DOHH2 (cell line): ENCODE results near the gene SPATA6L.

ENCODE experiments used
- H3F3A ChIP-seq: fragments of 200-600 bp; sonication (generic), shearing (Covaris generic); 2 replicates; pipeline ENCODE4 v1.6.0; 2016; ENCODE audit warnings: antibody characterized with exemption, mild to moderate bottlenecking; ENCODE audit not compliant: control insufficient read depth, insufficient read depth
- H3K27ac ChIP-seq: fragments of 200-600 bp; sonication (generic); 2 replicates; pipeline ENCODE4 v1.5.1; 2014; ENCODE audit warnings: low read depth, mild to moderate bottlenecking, low read length, moderate library complexity
- H3K27me3 ChIP-seq: fragments of 200-600 bp; sonication (generic); 2 replicates; pipeline ENCODE4 v1.6.1; 2014; ENCODE audit warnings: mild to moderate bottlenecking, low read length, mixed read lengths; ENCODE audit not compliant: control insufficient read depth
- H3K36me3 ChIP-seq: fragments of 200-600 bp; sonication (generic); 2 replicates; pipeline ENCODE4 v1.6.1; 2014; ENCODE audit warnings: mild to moderate bottlenecking, low read length, moderate library complexity, mixed read lengths; ENCODE audit not compliant: control insufficient read depth
- H3K4me1 ChIP-seq: fragments of 200-600 bp; sonication (generic); 2 replicates; pipeline ENCODE4 v1.6.1; 2014; ENCODE audit warnings: mild to moderate bottlenecking, low read length, mixed read lengths; ENCODE audit not compliant: control insufficient read depth
- H3K4me2 ChIP-seq: fragments of 200-600 bp; sonication (generic); 2 replicates; pipeline ENCODE4 v1.6.0; 2014; ENCODE audit warnings: mild to moderate bottlenecking, low read length, moderate library complexity
- H3K4me3 ChIP-seq: fragments of 200-600 bp; sonication (generic); 2 replicates; pipeline ENCODE4 v1.5.1; 2014; ENCODE audit warnings: mild to moderate bottlenecking, low read length, mixed read lengths
- H3K79me2 ChIP-seq: fragments of 200-600 bp; sonication (generic); 2 replicates; pipeline ENCODE4 v1.6.1; 2014; ENCODE audit warnings: mild to moderate bottlenecking, low read length, mixed read lengths; ENCODE audit not compliant: control insufficient read depth
- H3K9me2 ChIP-seq: fragments of 200-600 bp; sonication (generic); replicated peaks from 2 replicates; pipeline ENCODE4 v1.6.1; 2014; ENCODE audit warnings: mild to moderate bottlenecking, low read length, mixed read lengths; ENCODE audit not compliant: control insufficient read depth
- H3K9me3 ChIP-seq: fragments of 200-600 bp; sonication (generic); 2 replicates; pipeline ENCODE4 v1.6.1; 2014; ENCODE audit warnings: antibody characterized with exemption, low read length, mixed read lengths; ENCODE audit not compliant: control insufficient read depth, insufficient read depth
- H4K20me1 ChIP-seq: fragments of 200-600 bp; sonication (generic); 2 replicates; pipeline ENCODE4 v1.6.0; 2014; ENCODE audit warnings: low read depth, mild to moderate bottlenecking, antibody characterized with exemption, low read length, moderate library complexity; ENCODE audit not compliant: control insufficient read depth, insufficient read depth
- EZH2phosphoT487 ChIP-seq: fragments of 200-600 bp; sonication (generic); IDR thresholded peaks from 2 replicates; pipeline ENCODE4 v1.6.1; 2017; ENCODE audit warnings: borderline replicate concordance, mild to moderate bottlenecking, antibody characterized with exemption, low read length, moderate library complexity, mixed read lengths
- TF ChIP-seq, protein P1 (sequence below): fragments of 200-600 bp; sonication (generic); IDR thresholded peaks from one replicate; pipeline ENCODE4 v1.5.1; 2014; ENCODE audit warnings: antibody characterized with exemption, mild to moderate bottlenecking, low read depth, low read length; ENCODE audit not compliant: poor library complexity, severe bottlenecking

Gene SPATA6L

DNA sequence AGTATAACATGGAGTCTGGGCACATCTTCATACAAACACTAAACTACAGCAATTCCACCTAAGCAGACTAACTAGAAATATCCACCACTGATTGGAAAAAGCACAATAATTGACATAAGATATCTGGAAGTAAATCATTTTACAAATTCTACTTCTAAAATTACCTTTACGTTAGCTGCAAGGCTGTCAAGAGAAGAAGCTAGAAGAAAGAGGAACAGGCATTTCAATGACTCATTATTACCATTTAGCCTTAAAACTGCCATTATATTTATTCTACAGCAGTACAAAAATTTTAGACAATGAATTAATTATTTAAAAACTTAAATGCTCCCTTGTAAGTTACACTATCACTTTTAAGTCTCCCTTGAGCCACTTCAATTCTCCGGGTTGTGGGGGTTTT, 47.6 kb downstream of the SPATA6L start:
- TF ChIP-seq, protein P1, sequence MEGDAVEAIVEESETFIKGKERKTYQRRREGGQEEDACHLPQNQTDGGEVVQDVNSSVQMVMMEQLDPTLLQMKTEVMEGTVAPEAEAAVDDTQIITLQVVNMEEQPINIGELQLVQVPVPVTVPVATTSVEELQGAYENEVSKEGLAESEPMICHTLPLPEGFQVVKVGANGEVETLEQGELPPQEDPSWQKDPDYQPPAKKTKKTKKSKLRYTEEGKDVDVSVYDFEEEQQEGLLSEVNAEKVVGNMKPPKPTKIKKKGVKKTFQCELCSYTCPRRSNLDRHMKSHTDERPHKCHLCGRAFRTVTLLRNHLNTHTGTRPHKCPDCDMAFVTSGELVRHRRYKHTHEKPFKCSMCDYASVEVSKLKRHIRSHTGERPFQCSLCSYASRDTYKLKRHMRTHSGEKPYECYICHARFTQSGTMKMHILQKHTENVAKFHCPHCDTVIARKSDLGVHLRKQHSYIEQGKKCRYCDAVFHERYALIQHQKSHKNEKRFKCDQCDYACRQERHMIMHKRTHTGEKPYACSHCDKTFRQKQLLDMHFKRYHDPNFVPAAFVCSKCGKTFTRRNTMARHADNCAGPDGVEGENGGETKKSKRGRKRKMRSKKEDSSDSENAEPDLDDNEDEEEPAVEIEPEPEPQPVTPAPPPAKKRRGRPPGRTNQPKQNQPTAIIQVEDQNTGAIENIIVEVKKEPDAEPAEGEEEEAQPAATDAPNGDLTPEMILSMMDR: no peak
- no peak for TF ChIP-seq EZH2phosphoT487
- Histone ChIP-seq H3K27ac (no peak overlapping the region), H3K4me3 (no peak overlapping the region), H3K79me2 (no peaks in the 10 kb centered on the region), H3F3A (no peaks in the 10 kb centered on the region), H3K9me2 (no peaks in the 10 kb centered on the region), H4K20me1 (no peaks in the 10 kb centered on the region), H3K36me3 (no peaks in the 10 kb centered on the region), H3K27me3 (peaks cover 3% of the 10 kb centered on the region; the same call in 1 of the 2 replicates), H3K4me1 (no peaks in the 10 kb centered on the region), H3K4me2 (no peak overlapping the region), H3K9me3 (no peaks in the 10 kb centered on the region)

DNA sequence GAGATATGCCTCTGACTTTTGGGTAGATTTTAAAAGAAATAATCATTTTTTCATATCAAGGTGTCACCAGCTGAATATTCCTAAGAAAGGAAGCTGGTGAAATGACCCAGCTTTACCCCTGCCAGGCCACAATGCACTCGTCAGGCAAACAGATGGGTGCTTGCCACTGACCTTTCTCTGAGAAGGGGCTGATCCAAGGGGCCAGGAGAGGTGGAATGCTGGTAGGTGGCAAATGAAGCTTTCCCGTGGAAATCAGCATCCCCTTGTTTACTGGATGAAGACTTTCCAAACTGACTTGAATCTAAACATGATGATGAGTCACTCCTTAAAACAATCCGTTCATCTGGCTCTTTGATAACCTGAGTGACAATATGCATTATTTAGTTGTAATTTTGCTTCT, 48.5 kb downstream of the SPATA6L start:
- H3K36me3 ChIP-seq: no peaks in the 10 kb centered on the region
- no peak overlapping the region for H3K4me2 ChIP-seq
- H4K20me1 ChIP-seq: no peaks in the 10 kb centered on the region
- no peaks in the 10 kb centered on the region for H3K9me3 ChIP-seq
- peaks cover 3% of the 10 kb centered on the region; the same call in 1 of the 2 replicates for H3K27me3 ChIP-seq
- no peaks in the 10 kb centered on the region for H3F3A ChIP-seq
- TF ChIP-seq, protein P1: no peak
- TF ChIP-seq EZH2phosphoT487: no peak
- H3K4me1 ChIP-seq: no peaks in the 10 kb centered on the region
- no peak overlapping the region for H3K4me3 ChIP-seq
- H3K9me2 ChIP-seq: no peaks in the 10 kb centered on the region
- no peaks in the 10 kb centered on the region for H3K79me2 ChIP-seq
- H3K27ac ChIP-seq: no peak overlapping the region

DNA sequence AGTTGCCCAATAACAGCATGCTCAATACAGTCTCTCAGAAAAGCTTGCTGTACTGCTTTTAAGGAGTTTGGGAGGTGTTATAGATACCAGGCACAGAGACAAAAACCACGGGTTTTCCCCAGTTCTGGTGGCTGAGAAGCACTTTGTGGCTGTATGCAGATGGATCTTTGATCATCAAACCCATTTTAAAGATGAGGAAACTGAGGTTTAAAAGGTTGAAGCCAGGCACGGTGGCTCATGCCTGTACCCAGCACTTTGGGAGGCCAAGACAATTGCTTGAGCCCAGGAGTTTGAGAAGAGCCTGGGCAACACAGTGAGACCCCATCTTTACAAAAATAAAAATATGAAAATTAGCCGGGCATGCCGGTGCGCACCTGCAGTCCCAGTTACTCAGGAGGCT, 50.5 kb downstream of the SPATA6L start:
- Histone ChIP-seq H3K27me3 (peaks cover 3% of the 10 kb centered on the region; the same call in 1 of the 2 replicates), H3K27ac (no peak overlapping the region), H3K79me2 (no peaks in the 10 kb centered on the region), H3K4me1 (no peaks in the 10 kb centered on the region), H3F3A (no peaks in the 10 kb centered on the region), H3K4me3 (no peak overlapping the region), H3K36me3 (no peaks in the 10 kb centered on the region), H3K9me2 (no peaks in the 10 kb centered on the region), H3K4me2 (no peak overlapping the region), H4K20me1 (no peaks in the 10 kb centered on the region), H3K9me3 (no peaks in the 10 kb centered on the region)
- no peak for TF ChIP-seq EZH2phosphoT487
- TF ChIP-seq, protein P1: no peak
